IPS-18c (cell line): ENCODE measurements around the gene TLE3.

Experiments used
- H3K4me3 ChIP-seq: 2 replicates; pipeline ENCODE4 v1.7.0; 2013; ENCODE audit warnings: low read depth, mild to moderate bottlenecking, low read length, moderate library complexity; ENCODE audit not compliant: insufficient read depth
- H3K9me3 ChIP-seq: one replicate; pipeline ENCODE4 v1.6.1; 2013; ENCODE audit warnings: mild to moderate bottlenecking, low read length, moderate library complexity; ENCODE audit not compliant: control insufficient read depth, insufficient read depth

Gene TLE3

GRCh38 chr15:70049701-70050301 lies 47.9 kb downstream of the TLE3 start:
- H3K4me3 ChIP-seq: no peak overlapping the region
- no peaks in the 10 kb centered on the region for H3K9me3 ChIP-seq

GRCh38 chr15:70048578-70049514 lies 48.9 kb downstream of the TLE3 start:
- H3K9me3 ChIP-seq: no peaks in the 10 kb centered on the region
- H3K4me3 ChIP-seq: no peak overlapping the region

- no peaks in the 10 kb centered on the region for H3K9me3 ChIP-seq
- no peak overlapping the region for H3K4me3 ChIP-seq
Measured at GRCh38 chr15:70048198-70048565, 49.5 kb downstream of the TLE3 start.

- H3K9me3 ChIP-seq: no peaks in the 10 kb centered on the region
- H3K4me3 ChIP-seq: no peak overlapping the region
Measured at GRCh38 chr15:70047386-70048197, 50.1 kb downstream of the TLE3 start.

GRCh38 chr15:70046679-70047369 lies 50.9 kb downstream of the TLE3 start:
- H3K9me3 ChIP-seq: no peaks in the 10 kb centered on the region
- no peak overlapping the region for H3K4me3 ChIP-seq

- no peaks in the 10 kb centered on the region for H3K9me3 ChIP-seq
Measured at GRCh38 chr15:70045045-70045444, 52.7 kb downstream of the TLE3 start.

GRCh38 chr15:70044168-70044567 lies 53.5 kb downstream of the TLE3 start:
- no peaks in the 10 kb centered on the region for H3K9me3 ChIP-seq
- H3K4me3 ChIP-seq: no peak overlapping the region

More at GRCh38 chr15:70045045-70045444, 52.7 kb downstream of the TLE3 start:
- no peak overlapping the region for H3K4me3 ChIP-seq

GRCh38 chr15:70043590-70043989 lies 54.1 kb downstream of the TLE3 start:
- H3K4me3 ChIP-seq: no peak overlapping the region
- no peaks in the 10 kb centered on the region for H3K9me3 ChIP-seq

GRCh38 chr15:70042553-70043214 lies 55.0 kb downstream of the TLE3 start:
- Histone ChIP-seq H3K4me3 (no peak overlapping the region), H3K9me3 (no peaks in the 10 kb centered on the region)

GRCh38 chr15:70039917-70040316 lies 57.8 kb downstream of the TLE3 start:
- no peaks in the 10 kb centered on the region for H3K9me3 ChIP-seq
- H3K4me3 ChIP-seq: no peak overlapping the region

- no peaks in the 10 kb centered on the region for H3K9me3 ChIP-seq
- no peak overlapping the region for H3K4me3 ChIP-seq
Measured at GRCh38 chr15:70038730-70039392, 58.9 kb downstream of the TLE3 start.

GRCh38 chr15:70037292-70037640 lies 60.5 kb downstream of the TLE3 start:
- H3K4me3 ChIP-seq: no peak overlapping the region
- H3K9me3 ChIP-seq: no peaks in the 10 kb centered on the region

GRCh38 chr15:70036585-70037291 lies 61.0 kb downstream of the TLE3 start:
- H3K9me3 ChIP-seq: no peaks in the 10 kb centered on the region
- no peak overlapping the region for H3K4me3 ChIP-seq

GRCh38 chr15:70035719-70036077 lies 62.0 kb downstream of the TLE3 start:
- Histone ChIP-seq H3K4me3 (no peak overlapping the region), H3K9me3 (no peaks in the 10 kb centered on the region)

GRCh38 chr15:70035051-70035718 lies 62.5 kb downstream of the TLE3 start:
- H3K9me3 ChIP-seq: no peaks in the 10 kb centered on the region
- H3K4me3 ChIP-seq: no peak overlapping the region
